Natural killer cell (primary cell): ENCODE results near the gene HDAC4. TPM values are rescaled to one million over a fixed set of nuclear protein-coding genes. Genes with fewer than 3 reads are reported as not detected.

Experiments
- ATAC-seq, 3 donors: fragments of 150-1000 bp in 2 of 3; fragments of 200-7000 bp in 1 of 3; cut with Tn5 transposase; 1 replicate in 1 of 3; 2 replicates in 2 of 3; pipeline ENCODE4 v1.10.0; 2021; ENCODE audit warnings: mild to moderate bottlenecking in 2 of 3, moderate library complexity in 2 of 3
- DNase-seq, 2 donors: peaks; one replicate each; pipeline versions ENCODE4 v3.0.0 to v3.0.0-alpha.2; 2013 to 2021; ENCODE audit warnings: mixed read lengths in 1 of 2
- H3K27ac ChIP-seq: one replicate; pipeline ENCODE4 v1.5.1; 2013; ENCODE audit warnings: mild to moderate bottlenecking, low read length
- H3K27me3 ChIP-seq: one replicate; pipeline ENCODE4 v1.6.1; 2013; ENCODE audit warnings: low read length; ENCODE audit not compliant: control insufficient read depth, insufficient read depth
- H3K36me3 ChIP-seq: one replicate; pipeline ENCODE4 v1.6.1; 2013; ENCODE audit warnings: low read length; ENCODE audit not compliant: control insufficient read depth, insufficient read depth
- H3K4me1 ChIP-seq: one replicate; pipeline ENCODE4 v1.6.1; 2013; ENCODE audit warnings: low read length; ENCODE audit not compliant: control insufficient read depth, insufficient read depth
- H3K4me3 ChIP-seq: one replicate; pipeline ENCODE4 v1.5.1; 2013; ENCODE audit warnings: low read length
- H3K9me3 ChIP-seq: one replicate; pipeline ENCODE4 v1.6.1; 2013; ENCODE audit warnings: low read length; ENCODE audit not compliant: control insufficient read depth, insufficient read depth
- H3K27ac Mint-ChIP-seq, 2 donors: one replicate each; pipeline ENCODE4 v1.8.0; 2022; ENCODE audit warnings: mild to moderate bottlenecking in 2 of 2, mixed read lengths in 2 of 2, moderate library complexity in 1 of 2
- H3K27me3 Mint-ChIP-seq, 2 donors: one replicate each; pipeline ENCODE4 v1.8.0; 2022; ENCODE audit warnings: low read depth in 2 of 2, mixed read lengths in 2 of 2
- H3K36me3 Mint-ChIP-seq: one replicate; pipeline ENCODE4 v1.8.0; 2022; ENCODE audit warnings: mixed read lengths
- H3K4me1 Mint-ChIP-seq, 2 donors: one replicate each; pipeline ENCODE4 v1.8.0; 2022; ENCODE audit warnings: mixed read lengths in 2 of 2
- H3K4me3 Mint-ChIP-seq: one replicate; pipeline ENCODE4 v1.8.0; 2022; ENCODE audit warnings: mild to moderate bottlenecking, moderate library complexity, mixed read lengths
- H3K9me3 Mint-ChIP-seq, 2 donors: one replicate each; pipeline ENCODE4 v1.8.0; 2022; ENCODE audit warnings: mixed read lengths in 2 of 2
- CTCF ChIP-seq: fragments of 200-600 bp; IDR thresholded peaks from one replicate; pipeline ENCODE4 v1.8.0; 2022; ENCODE audit warnings: antibody characterized with exemption
- WGBS: methylation state at CpG from one replicate; pipeline ENCODE4 v1.1.7; 2013; ENCODE audit warnings: missing lambda C conversion rate; ENCODE audit not compliant: insufficient coverage; 5-methylcytosine and 5-hydroxymethylcytosine counted together
- intact Hi-C: fragments of 100-400 bp; cut with micrococcal nuclease; formaldehyde crosslinking; loops from one replicate; pipeline ENCODE4 v1.14.2; 2022
- total RNA-seq, 4 donors: library from RNA; stranded (reverse); fragments of 120-200 nt in 1 of 4; gene quantifications; one replicate each; pipeline versions ENCODE4 v1.2.3 to v1.2.4, GENCODE V29; 2013 to 2022

The HDAC4 gene
- total RNA-seq, 3 donors from 2014 or later (not counting 1 experiment from before 2014, with no cell fraction given): 74.9 to 105 (median 100) TPM

- Histone ChIP-seq H3K27me3 (no peaks in the 10 kb centered on the region), H3K27ac (peak overlapping the region; percentile 87), H3K9me3 (no peaks in the 10 kb centered on the region), H3K4me3 (peak overlapping the region; percentile 14), H3K4me1 (peaks cover 56% of the 10 kb centered on the region), H3K36me3 (no peaks in the 10 kb centered on the region)
- no peaks in the 10 kb centered on the region for H3K36me3 Mint-ChIP-seq
- H3K4me1 Mint-ChIP-seq: peaks cover 59 to 61% of the 10 kb centered on the region in 2 donors
- H3K9me3 Mint-ChIP-seq: no peaks in the 10 kb centered on the region
- H3K27ac Mint-ChIP-seq: peak overlapping the region; percentile 93 to 94
- H3K4me3 Mint-ChIP-seq: peak overlapping the region; percentile 82
- intact Hi-C loops: loop anchor here (1.0 kb wide), 1 partner anchor 52 kb away; no protein-coding TSS in a partner anchor
- ATAC-seq: peak; percentile 34 to 42 (median 40)
- no peaks in the 10 kb centered on the region for H3K27me3 Mint-ChIP-seq
- DNase-seq: peak; percentile 29 to 58
- WGBS: 35% methylated on average over 20 of the region's 20 CpGs
- no peak for TF ChIP-seq CTCF
Measured at GRCh38 chr2:239318790-239319661, 81.8 kb downstream of the HDAC4 start.

GRCh38 chr2:239318151-239318611 is 82.6 kb downstream of the HDAC4 start:
- ATAC-seq (no peak), DNase-seq (no peak)
- Mint-ChIP-seq H3K27me3 (no peaks in the 10 kb centered on the region), H3K27ac (peak overlapping the region; percentile 93 to 94), H3K4me1 (peaks cover 54% of the 10 kb centered on the region in 2 donors), H3K4me3 (peak overlapping the region; percentile 82), H3K9me3 (no peaks in the 10 kb centered on the region), H3K36me3 (no peaks in the 10 kb centered on the region)
- 95% methylated on average over 17 of the region's 18 CpGs for WGBS
- Histone ChIP-seq H3K27ac (no peak overlapping the region), H3K36me3 (no peaks in the 10 kb centered on the region), H3K27me3 (no peaks in the 10 kb centered on the region), H3K9me3 (no peaks in the 10 kb centered on the region), H3K4me1 (peaks cover 50% of the 10 kb centered on the region), H3K4me3 (no peak overlapping the region)
- TF ChIP-seq CTCF: no peak
- intact Hi-C loops: no loop called here

GRCh38 chr2:239316562-239317465 is 84.0 kb downstream of the HDAC4 start:
- no peak overlapping the region for H3K4me3 ChIP-seq
- Mint-ChIP-seq H3K9me3 (no peaks in the 10 kb centered on the region), H3K4me1 (peaks cover 44 to 47% of the 10 kb centered on the region in 2 donors), H3K27me3 (no peaks in the 10 kb centered on the region), H3K4me3 (peak overlapping the region; percentile 82), H3K36me3 (no peaks in the 10 kb centered on the region), H3K27ac (peak overlapping the region; percentile 93 to 94)
- H3K27ac ChIP-seq: peak overlapping the region; percentile 60
- ATAC-seq (peak in 2 of 3 donors; percentile 35 to 52), DNase-seq (no peak)
- WGBS: 78% methylated on average over 18 of the region's 20 CpGs
- H3K27me3 ChIP-seq: no peaks in the 10 kb centered on the region
- no peak for TF ChIP-seq CTCF
- peaks cover 43% of the 10 kb centered on the region for H3K4me1 ChIP-seq
- H3K9me3 ChIP-seq: no peaks in the 10 kb centered on the region
- intact Hi-C loops: no loop called here
- no peaks in the 10 kb centered on the region for H3K36me3 ChIP-seq
